T-helper 1 cell treated with Interleukin-12 subunit alpha and Interleukin-12 subunit beta and Interleukin-4 antibody, amounts not matched to agents 30 μg/mL and 1 μg/mL, for 36 hours (primary cell): ENCODE measurements around the gene DENND1B.
"Not testable (repeated sequence)": the region's sequence is repeated elsewhere in the genome, so short reads cannot be mapped to it uniquely, and the experiment has no call there.

Experiments used
- H3K27ac Mint-ChIP-seq: one replicate; pipeline ENCODE4 v1.8.0; 2021; ENCODE audit warnings: mild to moderate bottlenecking, mixed read lengths
- H3K27me3 Mint-ChIP-seq: one replicate; pipeline ENCODE4 v1.8.0; 2021; ENCODE audit warnings: low read depth, mixed read lengths
- H3K36me3 Mint-ChIP-seq: one replicate; pipeline ENCODE4 v1.8.0; 2021; ENCODE audit warnings: low read depth, mixed read lengths
- H3K4me1 Mint-ChIP-seq: one replicate; pipeline ENCODE4 v1.8.0; 2021; ENCODE audit warnings: low read depth, mixed read lengths
- H3K4me3 Mint-ChIP-seq: one replicate; pipeline ENCODE4 v1.8.0; 2021; ENCODE audit warnings: mild to moderate bottlenecking, moderate library complexity, mixed read lengths
- H3K9me3 Mint-ChIP-seq: one replicate; pipeline ENCODE4 v1.8.0; 2021; ENCODE audit warnings: mixed read lengths

Gene DENND1B

DNA sequence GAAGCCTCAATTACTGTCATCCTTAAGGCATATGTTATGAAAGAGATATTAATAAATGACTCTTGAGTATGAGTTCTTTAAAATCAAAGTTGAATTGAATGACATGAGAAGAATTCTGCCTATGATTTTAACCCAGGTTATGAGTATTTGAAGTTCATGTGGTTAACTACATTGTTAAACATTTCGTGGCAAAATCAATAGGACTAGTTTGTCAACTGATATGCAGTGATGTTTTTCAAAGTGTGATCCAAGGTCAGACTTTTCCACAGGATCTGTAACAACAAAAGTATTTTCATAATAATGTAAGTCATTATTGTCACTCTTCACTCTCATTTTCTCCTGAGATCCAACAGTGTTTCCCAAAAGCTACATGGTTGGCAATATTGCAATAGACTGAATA lies 189.5 kb downstream of the DENND1B start:
- H3K9me3 Mint-ChIP-seq: no peaks in the 10 kb centered on the region
- H3K36me3 Mint-ChIP-seq: peaks cover 4% of the 10 kb centered on the region
- no peaks in the 10 kb centered on the region for H3K4me1 Mint-ChIP-seq
- H3K4me3 Mint-ChIP-seq: no peak overlapping the region
- H3K27ac Mint-ChIP-seq: no peak overlapping the region
- no peaks in the 10 kb centered on the region for H3K27me3 Mint-ChIP-seq

- H3K4me3 Mint-ChIP-seq: no peak overlapping the region
- peaks cover 27% of the 10 kb centered on the region for H3K36me3 Mint-ChIP-seq
- H3K9me3 Mint-ChIP-seq: no peaks in the 10 kb centered on the region
- no peaks in the 10 kb centered on the region for H3K27me3 Mint-ChIP-seq
- no peak overlapping the region for H3K27ac Mint-ChIP-seq
- H3K4me1 Mint-ChIP-seq: no peaks in the 10 kb centered on the region
These were observed 197.7 kb downstream of the DENND1B start for GRCh38 chr1:197577580-197577979.

GRCh38 chr1:197575531-197575930 lies 199.7 kb downstream of the DENND1B start:
- not testable (repeated sequence) for H3K4me1 Mint-ChIP-seq, H3K27ac Mint-ChIP-seq, H3K9me3 Mint-ChIP-seq, H3K27me3 Mint-ChIP-seq, H3K4me3 Mint-ChIP-seq
- peaks cover 28% of the 10 kb centered on the region for H3K36me3 Mint-ChIP-seq

GRCh38 chr1:197572169-197572568 lies 203.1 kb downstream of the DENND1B start:
- Mint-ChIP-seq H3K9me3 (peaks cover 15% of the 10 kb centered on the region), H3K4me1 (no peaks in the 10 kb centered on the region), H3K36me3 (peaks cover 42% of the 10 kb centered on the region), H3K27ac (no peak overlapping the region), H3K4me3 (no peak overlapping the region), H3K27me3 (no peaks in the 10 kb centered on the region)

DNA sequence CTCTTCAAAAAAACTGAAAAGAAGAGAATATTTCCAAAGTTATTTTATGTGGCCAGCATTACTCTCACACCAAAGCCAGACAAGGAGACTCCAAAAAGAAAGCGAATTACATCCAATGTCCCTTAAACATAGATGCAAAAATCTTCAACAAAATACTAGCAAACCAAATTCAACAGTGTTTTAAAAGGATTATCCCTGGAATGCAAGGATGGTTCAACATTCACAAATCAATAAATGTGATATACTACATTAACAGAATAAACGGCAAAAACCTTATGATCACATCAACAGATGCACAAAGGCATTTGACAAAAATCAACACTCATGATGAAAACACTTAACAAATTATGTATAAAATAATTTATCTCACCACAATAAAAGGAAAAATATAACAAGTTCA lies 207.8 kb downstream of the DENND1B start:
- H3K27ac Mint-ChIP-seq: no peak overlapping the region
- no peaks in the 10 kb centered on the region for H3K27me3 Mint-ChIP-seq
- no peak overlapping the region for H3K4me3 Mint-ChIP-seq
- H3K36me3 Mint-ChIP-seq: peaks cover 34% of the 10 kb centered on the region
- peaks cover 26% of the 10 kb centered on the region for H3K9me3 Mint-ChIP-seq
- no peaks in the 10 kb centered on the region for H3K4me1 Mint-ChIP-seq

- peaks cover 9% of the 10 kb centered on the region for H3K36me3 Mint-ChIP-seq
- no peak overlapping the region for H3K27ac Mint-ChIP-seq
These were observed 214.2 kb downstream of the DENND1B start for GRCh38 chr1:197561041-197561440.

GRCh38 chr1:197559655-197560054 lies 215.6 kb downstream of the DENND1B start:
- Mint-ChIP-seq H3K27me3 (no peaks in the 10 kb centered on the region), H3K27ac (no peak overlapping the region), H3K9me3 (no peaks in the 10 kb centered on the region), H3K4me3 (no peak overlapping the region), H3K36me3 (peaks cover 9% of the 10 kb centered on the region), H3K4me1 (no peaks in the 10 kb centered on the region)

More at GRCh38 chr1:197561041-197561440, 214.2 kb downstream of the DENND1B start:
- no peaks in the 10 kb centered on the region for H3K27me3 Mint-ChIP-seq
- no peaks in the 10 kb centered on the region for H3K9me3 Mint-ChIP-seq
- H3K4me1 Mint-ChIP-seq: no peaks in the 10 kb centered on the region
- no peak overlapping the region for H3K4me3 Mint-ChIP-seq

GRCh38 chr1:197559244-197559643 lies 216.0 kb downstream of the DENND1B start:
- H3K4me1 Mint-ChIP-seq: no peaks in the 10 kb centered on the region
- H3K27ac Mint-ChIP-seq: no peak overlapping the region

GRCh38 chr1:197557302-197557701 lies 218.0 kb downstream of the DENND1B start:
- H3K4me1 Mint-ChIP-seq: no peaks in the 10 kb centered on the region
- no peak overlapping the region for H3K27ac Mint-ChIP-seq
- H3K36me3 Mint-ChIP-seq: peaks cover 2% of the 10 kb centered on the region
- H3K4me3 Mint-ChIP-seq: no peak overlapping the region
- H3K27me3 Mint-ChIP-seq: no peaks in the 10 kb centered on the region
- H3K9me3 Mint-ChIP-seq: no peaks in the 10 kb centered on the region

More at GRCh38 chr1:197559244-197559643, 216.0 kb downstream of the DENND1B start:
- no peak overlapping the region for H3K4me3 Mint-ChIP-seq
- H3K9me3 Mint-ChIP-seq: no peaks in the 10 kb centered on the region
- H3K36me3 Mint-ChIP-seq: peaks cover 9% of the 10 kb centered on the region
- no peaks in the 10 kb centered on the region for H3K27me3 Mint-ChIP-seq

- Mint-ChIP-seq H3K4me3 (no peak overlapping the region), H3K9me3 (no peaks in the 10 kb centered on the region), H3K27me3 (no peaks in the 10 kb centered on the region), H3K4me1 (no peaks in the 10 kb centered on the region), H3K36me3 (peaks cover 2% of the 10 kb centered on the region), H3K27ac (no peak overlapping the region)
These were observed 222.0 kb downstream of the DENND1B start for GRCh38 chr1:197553281-197553680.

GRCh38 chr1:197546989-197547388 lies 228.3 kb downstream of the DENND1B start:
- H3K4me1 Mint-ChIP-seq: no peaks in the 10 kb centered on the region
- H3K36me3 Mint-ChIP-seq: peaks cover 4% of the 10 kb centered on the region
- H3K27ac Mint-ChIP-seq: no peak overlapping the region
- H3K4me3 Mint-ChIP-seq: no peak overlapping the region
- no peaks in the 10 kb centered on the region for H3K9me3 Mint-ChIP-seq
- H3K27me3 Mint-ChIP-seq: no peaks in the 10 kb centered on the region

- no peaks in the 10 kb centered on the region for H3K9me3 Mint-ChIP-seq
- no peaks in the 10 kb centered on the region for H3K27me3 Mint-ChIP-seq
- H3K4me1 Mint-ChIP-seq: no peaks in the 10 kb centered on the region
- H3K4me3 Mint-ChIP-seq: no peak overlapping the region
- H3K27ac Mint-ChIP-seq: no peak overlapping the region
- peaks cover 5% of the 10 kb centered on the region for H3K36me3 Mint-ChIP-seq
These were observed 230.7 kb downstream of the DENND1B start for GRCh38 chr1:197544553-197544952.

- Mint-ChIP-seq H3K27ac (no peak overlapping the region), H3K4me3 (no peak overlapping the region), H3K36me3 (peaks cover 6% of the 10 kb centered on the region), H3K27me3 (no peaks in the 10 kb centered on the region), H3K9me3 (no peaks in the 10 kb centered on the region), H3K4me1 (no peaks in the 10 kb centered on the region)
These were observed 231.2 kb downstream of the DENND1B start for GRCh38 chr1:197544130-197544529.

GRCh38 chr1:197541411-197541810 lies 233.9 kb downstream of the DENND1B start:
- no peaks in the 10 kb centered on the region for H3K9me3 Mint-ChIP-seq
- H3K4me1 Mint-ChIP-seq: no peaks in the 10 kb centered on the region
- no peaks in the 10 kb centered on the region for H3K27me3 Mint-ChIP-seq

DNA sequence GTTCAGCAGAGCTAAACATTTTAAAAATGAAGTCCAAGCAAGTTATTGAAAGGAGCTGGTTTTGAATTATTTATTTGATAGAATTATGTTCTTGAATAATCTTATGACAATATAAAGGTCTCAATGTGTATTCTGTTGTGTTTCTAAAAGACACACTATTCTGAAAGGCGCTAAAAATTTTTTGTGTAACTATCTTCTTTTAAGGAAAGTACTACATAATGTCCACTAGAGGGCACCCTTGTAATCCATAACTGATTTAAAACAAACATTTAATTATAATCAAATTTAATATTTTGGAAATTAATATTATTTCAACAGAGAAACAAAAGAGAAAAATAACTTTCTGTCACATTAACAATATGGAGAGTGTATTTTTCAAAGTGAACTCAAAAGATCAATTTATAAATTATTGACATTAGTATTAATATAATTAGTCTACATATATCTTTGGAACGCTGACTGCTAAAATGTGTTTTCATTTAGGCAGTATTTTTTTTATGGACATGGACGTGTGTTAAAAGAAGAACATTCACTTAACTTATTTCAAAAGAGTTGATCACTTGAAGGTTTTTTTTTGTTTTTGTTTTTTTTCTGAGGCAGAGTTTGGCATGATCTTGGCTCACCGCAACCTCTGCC lies 248.4 kb downstream of the DENND1B start:
- H3K9me3 Mint-ChIP-seq: no peaks in the 10 kb centered on the region
- no peaks in the 10 kb centered on the region for H3K36me3 Mint-ChIP-seq
- H3K27ac Mint-ChIP-seq: no peak overlapping the region
- no peaks in the 10 kb centered on the region for H3K4me1 Mint-ChIP-seq
- no peaks in the 10 kb centered on the region for H3K27me3 Mint-ChIP-seq
- H3K4me3 Mint-ChIP-seq: no peak overlapping the region

More at GRCh38 chr1:197541411-197541810, 233.9 kb downstream of the DENND1B start:
- Mint-ChIP-seq H3K36me3 (peaks cover 6% of the 10 kb centered on the region), H3K4me3 (no peak overlapping the region), H3K27ac (no peak overlapping the region)
